AG04449 (cell line): Measurements from ENCODE around the gene EMX1.
A peak's percentile ranks its signal among the peaks of the same experiment; 100 is the strongest.

ENCODE experiments used
- CTCF ChIA-PET: fragments of 350-600 bp; formaldehyde crosslinking; extraction: SDS; loops from one replicate; lab custom pipeline; 2021; ENCODE audit warnings: antibody characterized with exemption; lab: Yijun Ruan, JAX
- POLR2A ChIA-PET: fragments of 400-600, 350-600 bp; formaldehyde crosslinking; extraction: SDS; loops from one replicate; lab custom pipeline; 2020; ENCODE audit warnings: antibody characterized with exemption, inconsistent platforms; lab: Yijun Ruan, JAX
- DNase-seq: peaks from one replicate; pipeline ENCODE4 v3.0.0-alpha.2; 2010; ENCODE audit warnings: low read depth, low spot score
- H3K4me3 ChIP-seq: 2 replicates; pipeline ENCODE4 v1.5.1; 2011; ENCODE audit warnings: low read depth, mild to moderate bottlenecking, control low read depth, low read length
- CTCF ChIP-seq: IDR thresholded peaks from one replicate; pipeline ENCODE4 v1.5.1; 2011; ENCODE audit warnings: mild to moderate bottlenecking, moderate library complexity, low read length, control low read depth, inconsistent platforms; ENCODE audit not compliant: insufficient read depth; ENCODE audit errors: missing control alignments

EMX1 gene

GRCh38 chr2:72892506-72893173 lies 24.7 kb upstream of the EMX1 start:
- TF ChIP-seq CTCF, result peak; percentile 97
- no peak overlapping the region for H3K4me3 ChIP-seq
- ChIA-PET CTCF (interaction anchor here (0.6 to 11.9 kb wide), 85 partner anchors 9 to 383 kb away, joined by 3 to 502 read pairs (median 5); partner anchors contain the start of genes EMX1, NOTO, PRADC1 and SFXN5), POLR2A (interaction anchor here (1.3 to 1.9 kb wide), 2 partner anchors 268 to 285 kb away, joined by 6 to 8 read pairs; no protein-coding TSS in a partner anchor)
- no peak for DNase-seq

- TF ChIP-seq CTCF, result peak; percentile 92
- H3K4me3 ChIP-seq, result no peak overlapping the region
- no peak for DNase-seq
- CTCF ChIA-PET, result interaction anchor here (0.5 to 11.9 kb wide), 73 partner anchors 8 to 1364 kb away, joined by 3 to 502 read pairs (median 6); partner anchors contain the start of genes EMX1, NOTO, PRADC1 and SFXN5
- POLR2A ChIA-PET, result interaction anchor here (1.1 to 1.9 kb wide), 3 partner anchors 80 to 284 kb away, joined by 5 to 8 read pairs (median 6); no protein-coding TSS in a partner anchor
Measured at GRCh38 chr2:72893594-72894319, 23.6 kb upstream of the EMX1 start.

GRCh38 chr2:72894514-72894913 lies 22.8 kb upstream of the EMX1 start:
- POLR2A ChIA-PET, result no interaction called here
- CTCF ChIA-PET, result interaction anchor here (0.8 to 11.9 kb wide), 34 partner anchors 8 to 318 kb away, joined by 3 to 502 read pairs (median 10); partner anchors contain the start of genes EMX1, NOTO and SFXN5
- TF ChIP-seq CTCF, result no peak
- no peak for DNase-seq
- H3K4me3 ChIP-seq, result no peak overlapping the region

GRCh38 chr2:72895154-72895553 lies 22.2 kb upstream of the EMX1 start:
- ChIA-PET POLR2A (no interaction called here), CTCF (interaction anchor here (0.6 to 11.9 kb wide), 19 partner anchors 7 to 317 kb away, joined by 3 to 502 read pairs (median 12); partner anchors contain the start of genes EMX1 and SPR)
- DNase-seq, result no peak
- H3K4me3 ChIP-seq, result no peak overlapping the region
- no peak for TF ChIP-seq CTCF

- POLR2A ChIA-PET, result no interaction called here
- H3K4me3 ChIP-seq, result no peak overlapping the region; the same call in 1 of the 2 replicates
- no peak for TF ChIP-seq CTCF
- CTCF ChIA-PET, result interaction anchor here (0.8 to 11.9 kb wide), 15 partner anchors 6 to 316 kb away, joined by 3 to 502 read pairs (median 38); partner anchors contain the start of genes EMX1 and SPR
- DNase-seq, result no peak
Measured at GRCh38 chr2:72895759-72896281, 21.5 kb upstream of the EMX1 start.
